Fibroblast of skin of left quadriceps (primary cell): ENCODE measurements around the gene ANO2.
A peak's percentile ranks its signal among the peaks of the same experiment; 100 is the strongest.
"Not testable (repeated sequence)": the region's sequence is repeated elsewhere in the genome, so short reads cannot be mapped to it uniquely, and the experiment has no call there.

Experiments
- DNase-seq, 2 experiments: peaks; one replicate each; pipeline ENCODE4 v3.0.0-alpha.2; 2013; ENCODE audit warnings: low read depth in 2 of 2

Gene ANO2

GRCh38 chr12:5669624-5670023 is 275.4 kb downstream of the ANO2 start:
- not testable (repeated sequence) for DNase-seq

GRCh38 chr12:5665615-5666014 is 279.4 kb downstream of the ANO2 start:
- DNase-seq: peak; percentile 76 to 78

GRCh38 chr12:5661811-5662210 is 283.2 kb downstream of the ANO2 start:
- DNase-seq: no peak

- no peak for DNase-seq
Measured at GRCh38 chr12:5660238-5660637, 284.8 kb downstream of the ANO2 start.

- DNase-seq: not testable (repeated sequence)
Measured at GRCh38 chr12:5658339-5658941, 286.6 kb downstream of the ANO2 start.

- no peak for DNase-seq
Measured at GRCh38 chr12:5656836-5657235, 288.2 kb downstream of the ANO2 start.

GRCh38 chr12:5655120-5655519 is 289.9 kb downstream of the ANO2 start:
- DNase-seq: no peak

- DNase-seq: no peak
Measured at GRCh38 chr12:5654019-5654418, 291.0 kb downstream of the ANO2 start.

- DNase-seq: no peak
Measured at GRCh38 chr12:5650829-5651461, 294.1 kb downstream of the ANO2 start.

GRCh38 chr12:5650281-5650680 is 294.8 kb downstream of the ANO2 start:
- DNase-seq: no peak

- peak; percentile 36 for DNase-seq
Measured at GRCh38 chr12:5648692-5649359, 296.2 kb downstream of the ANO2 start.

GRCh38 chr12:5643266-5643665 is 301.8 kb downstream of the ANO2 start:
- peak; percentile 23 to 34 for DNase-seq

- DNase-seq: no peak
Measured at GRCh38 chr12:5637698-5638097, 307.4 kb downstream of the ANO2 start.

- DNase-seq: no peak
Measured at GRCh38 chr12:5636907-5637306, 308.2 kb downstream of the ANO2 start.

GRCh38 chr12:5633106-5633505 is 312.0 kb downstream of the ANO2 start:
- DNase-seq: no peak

GRCh38 chr12:5632453-5632852 is 312.6 kb downstream of the ANO2 start:
- DNase-seq: no peak

GRCh38 chr12:5631497-5631896 is 313.6 kb downstream of the ANO2 start:
- DNase-seq: no peak

- no peak for DNase-seq
Measured at GRCh38 chr12:5630726-5631125, 314.3 kb downstream of the ANO2 start.

- DNase-seq: no peak
Measured at GRCh38 chr12:5628501-5628900, 316.6 kb downstream of the ANO2 start.

- DNase-seq: no peak
Measured at GRCh38 chr12:5627053-5627630, 317.9 kb downstream of the ANO2 start.

- no peak for DNase-seq
Measured at GRCh38 chr12:5626151-5626550, 318.9 kb downstream of the ANO2 start.

- DNase-seq: no peak
Measured at GRCh38 chr12:5624486-5625272, 320.4 kb downstream of the ANO2 start.
